Nephron progenitor cell (in vitro differentiated cells): ENCODE measurements around the gene GRIA1.
A peak's percentile ranks its signal among the peaks of the same experiment; 100 is the strongest.

Source experiments
- DNase-seq: peaks from one replicate; pipeline ENCODE4 v3.0.0; 2021
- H3K27ac Mint-ChIP-seq: 2 replicates; pipeline ENCODE4 v1.8.0; 2021; ENCODE audit warnings: mild to moderate bottlenecking, moderate library complexity, mixed read lengths
- H3K27me3 Mint-ChIP-seq: 2 replicates; pipeline ENCODE4 v1.8.0; 2021; ENCODE audit warnings: mild to moderate bottlenecking, low read depth, mixed read lengths; ENCODE audit not compliant: poor library complexity
- H3K36me3 Mint-ChIP-seq: 2 replicates; pipeline ENCODE4 v1.8.0; 2021; ENCODE audit warnings: low read depth, mixed read lengths
- H3K4me1 Mint-ChIP-seq: 2 replicates; pipeline ENCODE4 v1.8.0; 2021; ENCODE audit warnings: mixed read lengths
- H3K4me3 Mint-ChIP-seq: 2 replicates; pipeline ENCODE4 v1.8.0; 2021; ENCODE audit warnings: mild to moderate bottlenecking, moderate library complexity, mixed read lengths
- H3K9me3 Mint-ChIP-seq: 2 replicates; pipeline ENCODE4 v1.8.0; 2021; ENCODE audit warnings: mild to moderate bottlenecking, moderate library complexity, mixed read lengths
- CTCF ChIP-seq: fragments of 200-600 bp; sonication (generic); IDR thresholded peaks from 2 replicates; pipeline ENCODE4 v1.5.0; 2021; ENCODE audit warnings: antibody characterized with exemption

Gene GRIA1

DNA sequence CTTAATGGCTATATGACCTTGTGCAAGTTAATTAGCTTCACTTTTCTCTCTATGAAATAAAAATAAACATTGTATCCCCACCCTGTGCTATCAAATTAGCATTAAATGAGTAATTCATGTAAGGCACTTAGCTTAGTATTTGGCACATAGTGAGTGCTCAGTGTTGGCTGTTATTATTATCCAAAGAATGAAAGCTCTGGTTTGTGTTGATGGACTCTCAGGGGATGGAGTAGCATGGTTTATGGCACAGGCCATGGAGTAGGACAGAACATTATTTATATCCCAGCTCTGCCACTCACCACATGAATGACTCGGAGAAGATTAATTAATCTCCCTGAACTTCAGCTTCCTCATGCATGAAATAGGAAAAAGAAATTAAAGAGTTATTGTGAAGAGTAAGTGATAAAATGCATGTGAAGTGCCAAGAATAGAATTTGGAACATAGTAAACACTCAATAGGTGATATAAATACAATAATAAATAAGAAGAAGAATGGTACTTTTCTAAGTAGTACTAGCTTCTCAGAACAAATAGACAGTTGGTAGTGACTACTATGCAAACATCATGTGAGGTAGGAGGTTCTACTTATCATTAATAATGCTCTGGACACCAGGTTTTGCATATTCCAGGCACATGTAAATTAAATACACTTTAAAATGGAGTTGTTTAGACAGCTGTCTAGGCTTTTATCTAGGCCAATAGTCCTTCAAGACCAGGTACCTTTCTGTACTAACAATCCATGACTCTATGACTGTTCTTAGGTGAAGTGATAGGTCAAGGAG, 146.4 kb downstream of the GRIA1 start:
- H3K4me1 Mint-ChIP-seq, result peaks cover 12% of the 10 kb centered on the region
- H3K27ac Mint-ChIP-seq, result no peak overlapping the region
- no peak for DNase-seq
- no peaks in the 10 kb centered on the region for H3K27me3 Mint-ChIP-seq
- no peak overlapping the region for H3K4me3 Mint-ChIP-seq
- TF ChIP-seq CTCF, result no peak
- no peaks in the 10 kb centered on the region for H3K36me3 Mint-ChIP-seq
- H3K9me3 Mint-ChIP-seq, result no peaks in the 10 kb centered on the region

DNA sequence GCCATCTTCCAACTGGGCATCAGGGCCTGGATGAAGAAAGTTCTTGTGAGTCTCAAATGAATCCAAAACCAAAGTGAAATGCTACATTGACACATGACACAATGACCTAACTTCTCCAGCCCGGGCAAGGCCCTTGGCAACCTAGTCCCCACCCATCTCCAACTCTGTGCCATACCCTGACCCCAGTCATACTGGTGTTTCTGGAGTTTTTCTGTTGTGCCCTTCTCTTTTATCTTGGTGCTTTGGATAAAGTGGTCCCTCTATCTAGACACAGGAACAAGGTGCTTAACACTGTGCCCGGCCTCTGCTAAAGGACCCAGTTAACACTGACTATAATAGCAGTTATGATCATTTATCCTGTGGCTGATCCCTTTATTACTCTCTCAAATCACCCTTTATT, 149.8 kb downstream of the GRIA1 start:
- no peaks in the 10 kb centered on the region for H3K36me3 Mint-ChIP-seq
- no peaks in the 10 kb centered on the region for H3K27me3 Mint-ChIP-seq
- no peak overlapping the region for H3K4me3 Mint-ChIP-seq
- DNase-seq, result no peak
- no peak for TF ChIP-seq CTCF
- no peak overlapping the region for H3K27ac Mint-ChIP-seq
- peaks cover 29% of the 10 kb centered on the region for H3K4me1 Mint-ChIP-seq
- H3K9me3 Mint-ChIP-seq, result no peaks in the 10 kb centered on the region

DNA sequence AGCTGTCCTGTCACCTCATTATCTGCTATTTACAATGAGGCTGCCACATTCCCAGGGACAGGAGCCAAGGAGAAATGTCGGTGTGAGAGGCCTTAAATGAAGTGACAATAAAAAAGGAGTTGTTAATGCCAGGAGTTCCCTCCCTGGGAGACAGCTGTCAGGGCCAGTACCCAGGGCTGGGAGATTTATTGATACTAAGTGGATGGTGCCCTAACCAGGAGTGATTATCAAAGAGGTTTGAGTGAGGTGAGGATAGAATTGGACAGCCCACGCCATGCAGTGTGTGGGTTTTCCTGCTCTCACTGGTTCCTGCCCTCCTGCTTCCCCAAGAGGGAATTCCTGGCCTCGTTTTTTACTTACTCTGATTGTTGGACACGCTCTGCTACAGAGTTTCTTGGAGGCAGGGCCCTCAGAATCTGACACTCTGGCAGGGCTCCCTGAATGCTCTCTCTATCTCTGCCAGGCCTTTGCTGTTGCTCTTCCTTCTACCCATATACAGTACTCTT, 150.8 kb downstream of the GRIA1 start:
- Mint-ChIP-seq H3K27ac (peak overlapping the region; percentile 76), H3K27me3 (no peaks in the 10 kb centered on the region), H3K9me3 (no peaks in the 10 kb centered on the region), H3K4me1 (peaks cover 29% of the 10 kb centered on the region), H3K4me3 (no peak overlapping the region), H3K36me3 (no peaks in the 10 kb centered on the region)
- peak; percentile 2 for DNase-seq
- TF ChIP-seq CTCF, result no peak

GRCh38 chr5:153654504-153655200, 164.2 kb downstream of the GRIA1 start:
- H3K9me3 Mint-ChIP-seq, result no peaks in the 10 kb centered on the region
- peaks cover 7% of the 10 kb centered on the region for H3K36me3 Mint-ChIP-seq
- TF ChIP-seq CTCF, result no peak

DNA sequence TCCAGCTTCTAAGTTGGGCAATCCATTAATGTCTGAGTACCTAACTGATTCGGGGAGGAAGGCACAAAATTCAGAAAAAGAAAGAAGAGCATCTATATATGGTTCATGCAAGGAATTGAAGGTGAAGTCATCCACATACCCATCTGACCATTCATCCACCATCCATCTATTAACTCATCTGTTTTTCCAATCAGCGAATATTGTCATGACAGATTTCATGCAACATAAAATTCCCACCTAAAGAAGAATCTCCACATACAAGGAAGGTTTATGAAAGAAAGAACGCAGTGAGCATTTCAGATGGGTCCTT, 164.7 kb downstream of the GRIA1 start:
- Mint-ChIP-seq H3K4me3 (no peak overlapping the region), H3K27me3 (no peaks in the 10 kb centered on the region), H3K9me3 (no peaks in the 10 kb centered on the region), H3K4me1 (peaks cover 11% of the 10 kb centered on the region), H3K27ac (no peak overlapping the region), H3K36me3 (peaks cover 3% of the 10 kb centered on the region)
- DNase-seq, result no peak
- TF ChIP-seq CTCF, result no peak

More at GRCh38 chr5:153654504-153655200, 164.2 kb downstream of the GRIA1 start:
- no peak overlapping the region for H3K27ac Mint-ChIP-seq
- H3K27me3 Mint-ChIP-seq, result no peaks in the 10 kb centered on the region
- no peak for DNase-seq
- H3K4me3 Mint-ChIP-seq, result no peak overlapping the region
- H3K4me1 Mint-ChIP-seq, result peaks cover 10% of the 10 kb centered on the region
